GM12878 (cell line): ENCODE measurements around the gene SERPING1. TPM values are rescaled to one million over a fixed set of nuclear protein-coding genes. Genes with fewer than 3 reads are reported as not detected.

Experiments
- ATAC-seq: fragments of 200-7000 bp; cut with Tn5 transposase; 3 replicates; pipeline ENCODE4 v1.9.1; 2020; ENCODE audit warnings: mild to moderate bottlenecking, moderate library complexity
- BruUV-seq: library from RNA; stranded (reverse); fragments of 400-500 nt; replicated peaks from 2 replicates; lab custom pipeline; 2021; lab: Mats Ljungman, UMichigan
- CTCF ChIA-PET: fragments of 300-600 bp; sonication (Branson Sonifier 250); formaldehyde crosslinking; extraction: SDS; loops from one replicate; lab custom pipeline; 2021; ENCODE audit warnings: inconsistent platforms; lab: Yijun Ruan, JAX
- POLR2A ChIA-PET: fragments of 350-600 bp; formaldehyde crosslinking; extraction: SDS; loops from one replicate; lab custom pipeline; 2021; ENCODE audit warnings: inconsistent platforms; lab: Charles Lee
- RAD21 ChIA-PET: fragments of 300-600 bp; sonication (Branson Sonifier 250); formaldehyde crosslinking; loops from one replicate; lab custom pipeline; 2023; ENCODE audit warnings: antibody characterized with exemption; ENCODE audit not compliant: unreplicated experiment; lab: Charles Lee
- SMC1A ChIA-PET: fragments of 300-600 bp; sonication (Branson Sonifier 250); formaldehyde crosslinking; loops from one replicate; lab custom pipeline; 2023; ENCODE audit not compliant: unreplicated experiment, uncharacterized antibody; lab: Charles Lee
- DNase-seq: peaks from one replicate; pipeline ENCODE4 v3.0.0-alpha.2; 2011; ENCODE audit warnings: low read depth, low spot score
- FAIRE-seq: peaks from 3 replicates; lab custom pipeline; 2011; peaks lifted over from hg19 to GRCh38; lab: Jason Lieb, UNC
- H2AFZ ChIP-seq: 2 replicates; pipeline ENCODE4 v1.6.0; 2011; ENCODE audit warnings: low read depth, low read length, control low read depth; ENCODE audit not compliant: control insufficient read depth
- H3K27ac ChIP-seq: 2 replicates; pipeline ENCODE4 v1.5.1; 2011; ENCODE audit warnings: control low read depth; ENCODE audit not compliant: control insufficient read depth, insufficient read depth
- H3K27me3 ChIP-seq, 2 experiments: replicated peaks in 1 of 2; 2 replicates each; pipeline versions ENCODE4 v1.6.0 to v1.6.1; 2011; ENCODE audit warnings: low read length in 1 of 2; ENCODE audit not compliant: control insufficient read depth in 2 of 2, insufficient read depth in 2 of 2
- H3K36me3 ChIP-seq, 2 experiments: 2 replicates each; pipeline ENCODE4 v1.5.1; 2011; ENCODE audit warnings: low read length in 1 of 2; ENCODE audit not compliant: control insufficient read depth in 2 of 2, insufficient read depth in 2 of 2
- H3K4me1 ChIP-seq: 2 replicates; pipeline ENCODE4 v1.6.1; 2011; ENCODE audit warnings: mild to moderate bottlenecking, low read length, moderate library complexity, mixed read lengths; ENCODE audit not compliant: control insufficient read depth, insufficient read depth
- H3K4me2 ChIP-seq: 2 replicates; pipeline ENCODE4 v1.6.0; 2011; ENCODE audit warnings: control low read depth; ENCODE audit not compliant: control insufficient read depth, insufficient read depth
- H3K4me3 ChIP-seq: fragments of 200-600 bp; sonication (generic); 2 replicates; pipeline ENCODE4 v1.5.1; 2016
- H3K79me2 ChIP-seq: 2 replicates; pipeline ENCODE4 v1.6.0; 2011; ENCODE audit warnings: low read length; ENCODE audit not compliant: control insufficient read depth, insufficient read depth
- H3K9ac ChIP-seq: 2 replicates; pipeline ENCODE4 v1.8.0; 2011; ENCODE audit warnings: low read length, control low read depth, mixed read lengths; ENCODE audit not compliant: control insufficient read depth, insufficient read depth
- H3K9me3 ChIP-seq: replicated peaks from 3 replicates; pipeline ENCODE4 v1.5.1; 2011; ENCODE audit warnings: mild to moderate bottlenecking, low read length; ENCODE audit not compliant: control insufficient read depth, insufficient read depth
- H4K20me1 ChIP-seq: 2 replicates; pipeline ENCODE4 v1.6.0; 2011; ENCODE audit not compliant: control insufficient read depth, insufficient read depth
- ASH2L ChIP-seq: fragments of 300-600, 200-600 bp; sonication (generic); IDR thresholded peaks from 2 replicates; pipeline ENCODE4 v1.6.1; 2017; ENCODE audit warnings: low read depth, mild to moderate bottlenecking, borderline replicate concordance
- CHD4 ChIP-seq: fragments of 200-600 bp; sonication (generic); IDR thresholded peaks from 2 replicates; pipeline ENCODE4 v1.6.1; 2016; ENCODE audit warnings: mild to moderate bottlenecking
- EED ChIP-seq: sonication (generic); IDR thresholded peaks from 2 replicates; pipeline ENCODE4 v1.6.1; 2016; ENCODE audit warnings: antibody characterized with exemption, low read depth
- EZH2 ChIP-seq: IDR thresholded peaks from 2 replicates; pipeline ENCODE4 v1.6.1; 2012; ENCODE audit warnings: low read depth, mild to moderate bottlenecking, control low read depth, inconsistent platforms, low read length, borderline replicate concordance; ENCODE audit not compliant: control insufficient read depth
- HCFC1 ChIP-seq: fragments of 150-350 bp; IDR thresholded peaks from 2 replicates; pipeline ENCODE4 v1.6.1; 2014; ENCODE audit warnings: low read length
- HDAC2 ChIP-seq: fragments of 200-600 bp; sonication (generic); IDR thresholded peaks from 2 replicates; pipeline ENCODE4 v1.6.1; 2017
- POLR2A ChIP-seq: IDR thresholded peaks from 2 replicates; pipeline ENCODE4 v1.6.1; 2011; ENCODE audit warnings: low read depth, mild to moderate bottlenecking, low read length
- POU2F2 ChIP-seq: IDR thresholded peaks from 3 replicates; pipeline ENCODE4 v1.6.1; 2011; ENCODE audit warnings: low read depth, mild to moderate bottlenecking, low read length, borderline replicate concordance
- RBBP5 ChIP-seq: fragments of 200-600 bp; sonication (generic); conservative IDR thresholded peaks from 2 replicates; pipeline ENCODE4 v1.6.1; 2016
- RFX5 ChIP-seq: IDR thresholded peaks from 2 replicates; pipeline ENCODE4 v1.6.1; 2011; ENCODE audit warnings: low read depth, low read length, improper control_type of control experiment
- SREBF2 ChIP-seq: IDR thresholded peaks from 2 replicates; pipeline ENCODE4 v1.6.1; 2012; ENCODE audit warnings: mild to moderate bottlenecking, low read length
- SUZ12 ChIP-seq: fragments of 200-600 bp; sonication (generic); IDR thresholded peaks from one replicate; pipeline ENCODE4 v1.6.1; 2018; ENCODE audit warnings: antibody characterized with exemption, mild to moderate bottlenecking; ENCODE audit not compliant: unreplicated experiment
- TCF3 ChIP-seq: IDR thresholded peaks from 2 replicates; pipeline ENCODE4 v1.6.1; 2012; ENCODE audit warnings: low read depth, mild to moderate bottlenecking, low read length, borderline replicate concordance; ENCODE audit not compliant: insufficient read depth
- ZNF217 ChIP-seq: fragments of 450-650 bp; IDR thresholded peaks from 2 replicates; pipeline ENCODE4 v1.6.1; 2017; ENCODE audit warnings: antibody characterized with exemption, mild to moderate bottlenecking
- ZNF384 ChIP-seq: IDR thresholded peaks from 2 replicates; pipeline ENCODE4 v1.6.1; 2012; ENCODE audit warnings: low read depth, mild to moderate bottlenecking, low read length, improper control_type of control experiment, borderline replicate concordance
- ZNF622 ChIP-seq: fragments of 450-650 bp; IDR thresholded peaks from 2 replicates; pipeline ENCODE4 v1.6.1; 2017; ENCODE audit warnings: mild to moderate bottlenecking, inconsistent platforms
- WGBS: methylation state at CpG from one replicate; pipeline ENCODE4 v1.1.6; 2016; ENCODE audit warnings: low lambda C conversion rate; ENCODE audit not compliant: insufficient replicate concordance, insufficient coverage; ENCODE audit errors: missing lambda C conversion rate; 5-methylcytosine and 5-hydroxymethylcytosine counted together
- in situ Hi-C: fragments of 300-500 bp; cut with MboI; formaldehyde crosslinking; loops from 9 replicates; pipeline ENCODE4 v1.14.3; 2018; ENCODE audit warnings: mixed read lengths
- intact Hi-C: fragments of 100-400 bp; cut with micrococcal nuclease; formaldehyde crosslinking; loops from one replicate; pipeline ENCODE4 v1.14.2; 2022; ENCODE audit not compliant: unreplicated experiment
- polyA plus RNA-seq, 11 experiments: library from polyadenylated mRNA; depleted of rRNA in 4 of 11; unstranded in 6 of 11; stranded (reverse) in 5 of 11; fragments of >200 nt; fragmentation: Nextera tagmentation in 4 of 11; fragmentation: Illumina TruSeq in 1 of 11; extraction: Ambion mirVana in 4 of 11; extraction: Trizol in 1 of 11; gene quantifications; 1 replicate in 1 of 11; 2 replicates in 10 of 11; pipeline versions ENCODE4 v1.2.1 to v1.2.3, GENCODE V29; 2011 to 2016; ENCODE audit warnings: inconsistent platforms in 2 of 11, missing spikeins in 2 of 11, low read depth in 1 of 11
- total RNA-seq, 4 experiments: library from RNA; depleted of rRNA in 3 of 4; stranded (reverse); fragments of >200 nt in 3 of 4; fragmentation: Illumina TruSeq in 1 of 4; extraction: Trizol in 1 of 4; gene quantifications; 2 replicates each; pipeline versions ENCODE4 v1.2.1 to v1.2.3, GENCODE V29; 2013 to 2021
- TF ChIP-seq, protein P1 (sequence below): fragments of 450-650 bp; IDR thresholded peaks from 2 replicates; pipeline ENCODE4 v1.6.1; 2017; ENCODE audit warnings: borderline replicate concordance

SERPING1 gene
- total and polyA plus RNA-seq, 10 of the 15 experiments (the other 5 are each of a cell fraction or from before 2014, with no cell fraction given) = 0.24 to 1.4 TPM; not detected in 8

DNA sequence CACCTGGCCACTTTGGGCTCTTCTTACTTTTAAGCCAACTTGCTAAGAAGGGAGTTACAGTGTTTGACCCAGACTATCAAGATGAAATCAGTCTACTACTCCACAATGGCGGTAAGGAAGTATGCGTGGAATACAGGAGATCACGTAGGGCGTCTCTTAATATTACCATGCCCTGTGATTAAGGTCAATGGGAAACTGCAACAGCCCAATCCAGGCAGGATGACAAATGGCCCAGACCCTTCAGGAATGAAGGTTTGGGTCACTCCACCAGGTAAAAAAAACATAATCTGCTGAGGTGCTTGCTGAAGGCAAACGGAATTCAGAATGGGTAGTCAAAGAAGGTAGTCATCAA lies 53.2 kb downstream of the SERPING1 start:
- Histone ChIP-seq H3K4me1 (peaks cover 12% of the 10 kb centered on the region), H3K9me3 (no peaks in the 10 kb centered on the region), H3K9ac (no peak overlapping the region), H3K27me3 (peaks cover 12 to 17% of the 10 kb centered on the region in 2 experiments), H4K20me1 (no peaks in the 10 kb centered on the region), H3K4me2 (no peak overlapping the region), H3K27ac (no peak overlapping the region), H3K4me3 (no peak overlapping the region), H3K36me3 (no peaks in the 10 kb centered on the region), H3K79me2 (no peaks in the 10 kb centered on the region), H2AFZ (no peak overlapping the region)
- no peak for FAIRE-seq
- ChIA-PET RAD21 (no interaction called here), SMC1A (no interaction called here), POLR2A (no interaction called here), CTCF (no interaction called here)
- no TSS peak for BruUV-seq
- no peak for DNase-seq
- intact Hi-C loops (no loop called here), in situ Hi-C loops (no loop called here)
- TF ChIP-seq SUZ12 (no peak), HDAC2 (no peak), POU2F2 (no peak), ZNF622 (no peak), CHD4 (no peak), ZNF384 (no peak), TCF3 (no peak), EZH2 (no peak), SREBF2 (no peak), RFX5 (no peak), ZNF217 (no peak), HCFC1 (no peak), RBBP5 (no peak), POLR2A (no peak), EED (no peak), ASH2L (no peak)
- TF ChIP-seq, protein P1, sequence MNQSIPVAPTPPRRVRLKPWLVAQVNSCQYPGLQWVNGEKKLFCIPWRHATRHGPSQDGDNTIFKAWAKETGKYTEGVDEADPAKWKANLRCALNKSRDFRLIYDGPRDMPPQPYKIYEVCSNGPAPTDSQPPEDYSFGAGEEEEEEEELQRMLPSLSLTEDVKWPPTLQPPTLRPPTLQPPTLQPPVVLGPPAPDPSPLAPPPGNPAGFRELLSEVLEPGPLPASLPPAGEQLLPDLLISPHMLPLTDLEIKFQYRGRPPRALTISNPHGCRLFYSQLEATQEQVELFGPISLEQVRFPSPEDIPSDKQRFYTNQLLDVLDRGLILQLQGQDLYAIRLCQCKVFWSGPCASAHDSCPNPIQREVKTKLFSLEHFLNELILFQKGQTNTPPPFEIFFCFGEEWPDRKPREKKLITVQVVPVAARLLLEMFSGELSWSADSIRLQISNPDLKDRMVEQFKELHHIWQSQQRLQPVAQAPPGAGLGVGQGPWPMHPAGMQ = no peak
- no peak for ATAC-seq
- WGBS = 82% methylated on average over 5 of the region's 5 CpGs
